HCT116 (cell line): ENCODE measurements around the gene TPO. TPM values are rescaled to one million over a fixed set of nuclear protein-coding genes. Genes with fewer than 3 reads are reported as not detected.

Source experiments
- ATAC-seq: fragments of 200-7000 bp; cut with Tn5 transposase; 2 replicates; pipeline ENCODE4 v1.9.1; 2020; ENCODE audit warnings: mild to moderate bottlenecking, moderate library complexity
- BruUV-seq: library from RNA; stranded (reverse); fragments of 400-500 nt; replicated peaks from 2 replicates; lab custom pipeline; 2021; lab: Mats Ljungman, UMichigan
- CTCF ChIA-PET: fragments of 300-600 bp; sonication (Branson Sonifier 250); formaldehyde crosslinking; loops from one replicate; lab custom pipeline; 2021; ENCODE audit warnings: antibody characterized with exemption; lab: Charles Lee
- POLR2A ChIA-PET: fragments of 300-600, 350-600 bp; sonication (Branson Sonifier 250); formaldehyde crosslinking; loops from one replicate; lab custom pipeline; 2021; ENCODE audit warnings: antibody characterized with exemption; lab: Charles Lee
- RAD21 ChIA-PET, 2 experiments: fragments of 300-600 bp; sonication (Branson Sonifier 250); formaldehyde crosslinking; loops; one replicate each; lab custom pipeline; 2023; ENCODE audit warnings: low total read pairs in 2 of 2; ENCODE audit not compliant: uncharacterized antibody in 2 of 2, unreplicated experiment in 2 of 2, low non-redundant PET in 1 of 2; lab: Charles Lee
- DNase-seq: peaks from one replicate; pipeline ENCODE4 v3.0.0-alpha.2; 2010; ENCODE audit warnings: low read depth, low spot score
- H2AFZ ChIP-seq: fragments of 200-600 bp; shearing (Covaris generic), sonication (generic); 2 replicates; pipeline ENCODE4 v1.6.1; 2017; ENCODE audit warnings: low read depth, mixed run types, mixed read lengths, antibody characterized with exemption, low read length; ENCODE audit not compliant: poor library complexity, severe bottlenecking
- H3K27ac ChIP-seq: 2 replicates; pipeline ENCODE4 v1.5.1; 2012; ENCODE audit warnings: low read depth, low read length
- H3K27me3 ChIP-seq: fragments of 200-600 bp; sonication (generic); 2 replicates; pipeline ENCODE4 v1.6.1; 2016; ENCODE audit warnings: mixed run types, low read length, mixed read lengths; ENCODE audit not compliant: insufficient read depth
- H3K36me3 ChIP-seq, 2 experiments: fragments of 200-500 bp in 1 of 2; fragments of 200-600 bp in 1 of 2; sonication (Bioruptor generic) in 1 of 2; sonication (generic) in 1 of 2; 2 replicates each; pipeline versions ENCODE4 v1.5.1 to v1.6.1; 2014 to 2016; ENCODE audit warnings: low read length in 2 of 2, inconsistent platforms in 1 of 2, mixed read lengths in 1 of 2, mixed run types in 1 of 2; ENCODE audit not compliant: insufficient read depth in 2 of 2, control insufficient read depth in 1 of 2
- H3K4me1 ChIP-seq, 2 experiments: fragments of 200-600 bp in 1 of 2; sonication (generic) in 1 of 2; 2 replicates each; pipeline versions ENCODE4 v1.5.1 to v1.6.1; 2012 to 2017; ENCODE audit warnings: low read length in 2 of 2, inconsistent platforms in 1 of 2, mild to moderate bottlenecking in 1 of 2, mixed read lengths in 1 of 2, mixed run types in 1 of 2, moderate library complexity in 1 of 2; ENCODE audit not compliant: insufficient read depth in 2 of 2, control insufficient read depth in 1 of 2
- H3K4me2 ChIP-seq: fragments of 200-600 bp; sonication (generic); 2 replicates; pipeline ENCODE4 v1.6.1; 2017; ENCODE audit warnings: mixed run types, low read length, mixed read lengths
- H3K4me3 ChIP-seq, 2 experiments: fragments of 200-600 bp in 1 of 2; sonication (generic) in 1 of 2; replicated peaks in 1 of 2; 2 replicates each; pipeline ENCODE4 v1.5.1; 2011 to 2016; ENCODE audit warnings: low read length in 2 of 2, control low read depth in 1 of 2, low read depth in 1 of 2, mild to moderate bottlenecking in 1 of 2, mixed read lengths in 1 of 2, mixed run types in 1 of 2
- H3K79me2 ChIP-seq: fragments of 200-600 bp; sonication (generic); 2 replicates; pipeline ENCODE4 v1.6.1; 2017; ENCODE audit warnings: mild to moderate bottlenecking, mixed run types, low read length, moderate library complexity, mixed read lengths; ENCODE audit not compliant: insufficient read depth
- H3K9ac ChIP-seq: fragments of 200-600 bp; sonication (generic); 2 replicates; pipeline ENCODE4 v1.6.1; 2016; ENCODE audit warnings: low read length, mixed read lengths
- H3K9me2 ChIP-seq: fragments of 200-600 bp; sonication (generic), shearing (Covaris generic); 2 replicates; pipeline ENCODE4 v1.6.1; 2017; ENCODE audit warnings: mixed run types, mild to moderate bottlenecking, moderate library complexity; ENCODE audit not compliant: insufficient read depth
- H3K9me3 ChIP-seq, 2 experiments: fragments of 200-500 bp in 1 of 2; fragments of 200-600 bp in 1 of 2; sonication (Bioruptor generic) in 1 of 2; sonication (generic) in 1 of 2; 2 replicates each; pipeline ENCODE4 v1.6.1; 2014 to 2017; ENCODE audit warnings: low read length in 2 of 2, mixed read lengths in 2 of 2, inconsistent platforms in 1 of 2, low read depth in 1 of 2, mild to moderate bottlenecking in 1 of 2, mixed run types in 1 of 2, moderate library complexity in 1 of 2; ENCODE audit not compliant: control insufficient read depth in 1 of 2, insufficient read depth in 1 of 2
- H4K20me1 ChIP-seq: fragments of 200-600 bp; sonication (generic), shearing (Covaris generic); 2 replicates; pipeline ENCODE4 v1.6.1; 2017; ENCODE audit warnings: mixed run types, mild to moderate bottlenecking, moderate library complexity; ENCODE audit not compliant: insufficient read depth
- CEBPB ChIP-seq: IDR thresholded peaks from 2 replicates; pipeline ENCODE4 v1.6.1; 2012; ENCODE audit warnings: low read depth
- ELF1 ChIP-seq: IDR thresholded peaks from 2 replicates; pipeline ENCODE4 v1.6.1; 2012; ENCODE audit warnings: low read depth, borderline replicate concordance
- JUND ChIP-seq: IDR thresholded peaks from 2 replicates; pipeline ENCODE4 v1.6.1; 2012
- POLR2A ChIP-seq: IDR thresholded peaks from 2 replicates; pipeline ENCODE4 v1.7.0; 2011; ENCODE audit warnings: borderline replicate concordance; ENCODE audit not compliant: insufficient read depth, insufficient read length; ENCODE audit errors: extremely low read depth
- POLR2AphosphoS5 ChIP-seq: IDR thresholded peaks from 2 replicates; pipeline ENCODE4 v1.6.1; 2011; ENCODE audit warnings: mild to moderate bottlenecking, low read depth, low read length, moderate library complexity
- RAD21 ChIP-seq: IDR thresholded peaks from 2 replicates; pipeline ENCODE4 v1.6.1; 2012; ENCODE audit warnings: low read depth, mild to moderate bottlenecking
- SIN3A ChIP-seq: IDR thresholded peaks from 2 replicates; pipeline ENCODE4 v1.6.1; 2012; ENCODE audit warnings: low read depth
- SRF ChIP-seq: IDR thresholded peaks from 2 replicates; pipeline ENCODE4 v1.6.1; 2012; ENCODE audit warnings: low read depth
- YY1 ChIP-seq: IDR thresholded peaks from 2 replicates; pipeline ENCODE4 v1.6.1; 2011; ENCODE audit warnings: low read length, low read depth, moderate library complexity, mild to moderate bottlenecking; ENCODE audit not compliant: insufficient replicate concordance; ENCODE audit errors: extremely low read depth
- ZFX ChIP-seq: fragments of 450-650 bp; IDR thresholded peaks from 2 replicates; pipeline ENCODE4 v1.6.1; 2017
- intact Hi-C: fragments of 100-400 bp; cut with micrococcal nuclease; formaldehyde crosslinking; loops from 2 replicates; pipeline ENCODE4 v1.10.0; 2022
- total RNA-seq: library from RNA; stranded (reverse); gene quantifications from one replicate; pipeline ENCODE4 v1.2.1, GENCODE V29; 2021; ENCODE audit not compliant: unreplicated experiment
- TF ChIP-seq, protein P1 (sequence below): IDR thresholded peaks from 2 replicates; pipeline ENCODE4 v1.6.1; 2012
- TF ChIP-seq, protein P2 (sequence below), 3 experiments: fragments of 200-600 bp in 1 of 3; sonication (generic) in 1 of 3; IDR thresholded peaks in 2 of 3; conservative IDR thresholded peaks in 1 of 3; 2 replicates each; pipeline ENCODE4 v1.5.1; 2012 to 2017; ENCODE audit warnings: low read depth in 2 of 3, low read length in 2 of 3, antibody characterized with exemption in 1 of 3, borderline replicate concordance in 1 of 3, control low read depth in 1 of 3, mild to moderate bottlenecking in 1 of 3, mixed read lengths in 1 of 3, mixed run types in 1 of 3, moderate library complexity in 1 of 3; ENCODE audit not compliant: insufficient read depth in 1 of 3
- TF ChIP-seq, protein P3 (sequence below): IDR thresholded peaks from 2 replicates; pipeline ENCODE4 v1.6.1; 2012; ENCODE audit warnings: low read depth
- TF ChIP-seq, protein P4 (sequence below): IDR thresholded peaks from 2 replicates; pipeline ENCODE4 v1.6.1; 2012
- TF ChIP-seq, protein P5 (sequence below): IDR thresholded peaks from 2 replicates; pipeline ENCODE4 v1.6.1; 2011; ENCODE audit warnings: mild to moderate bottlenecking, low read length, moderate library complexity; ENCODE audit not compliant: insufficient replicate concordance; ENCODE audit errors: extremely low read depth

TPO gene
- total RNA-seq, 1 experiment from 2014 or later: not detected

DNA sequence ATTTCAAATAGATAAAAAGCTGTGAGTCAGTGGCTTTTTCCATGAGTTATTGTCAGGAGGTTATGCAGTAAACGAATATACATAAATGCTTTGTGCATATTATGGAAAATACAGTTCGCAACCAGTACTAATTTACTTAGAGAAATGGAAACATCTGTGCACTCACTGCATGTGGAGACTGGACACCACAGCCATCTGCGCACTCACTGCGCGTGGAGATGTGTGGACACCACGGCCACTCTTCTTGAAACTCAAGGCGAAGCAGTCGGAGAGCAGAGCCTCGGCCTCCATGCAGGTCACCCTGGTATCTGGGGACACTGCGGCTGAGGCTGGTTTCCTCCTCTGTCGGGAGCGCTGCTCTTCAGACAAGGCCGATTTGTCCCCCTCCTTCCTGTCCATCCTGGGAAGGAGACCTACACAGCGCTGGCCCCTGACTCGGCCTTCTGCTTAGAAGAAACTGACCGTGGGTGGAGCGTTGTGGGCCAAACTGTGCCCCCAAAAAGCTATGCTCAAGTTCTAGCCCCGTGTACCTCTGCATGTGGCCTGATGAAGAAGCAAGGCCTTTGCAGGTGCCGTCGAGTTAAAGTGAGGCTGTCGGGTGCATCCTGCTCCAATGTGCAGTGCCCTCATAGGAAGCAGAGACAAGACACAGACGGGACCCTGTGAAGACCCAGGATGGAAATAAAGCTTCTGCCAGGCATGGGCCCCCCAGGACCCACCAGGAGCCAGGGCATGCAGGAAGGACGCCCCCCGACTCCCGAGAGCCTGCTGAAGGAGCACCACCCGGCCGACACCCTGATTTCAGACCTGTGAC is 88.0 kb downstream of the TPO start:
- no peaks in the 10 kb centered on the region for H3K79me2 ChIP-seq
- no peak overlapping the region for H2AFZ ChIP-seq
- H3K9me2 ChIP-seq: no peaks in the 10 kb centered on the region
- H3K9me3 ChIP-seq: no peaks in the 10 kb centered on the region
- no peaks in the 10 kb centered on the region for H4K20me1 ChIP-seq
- no peak overlapping the region for H3K4me3 ChIP-seq
- H3K27ac ChIP-seq: no peak overlapping the region
- TF ChIP-seq, protein P1, sequence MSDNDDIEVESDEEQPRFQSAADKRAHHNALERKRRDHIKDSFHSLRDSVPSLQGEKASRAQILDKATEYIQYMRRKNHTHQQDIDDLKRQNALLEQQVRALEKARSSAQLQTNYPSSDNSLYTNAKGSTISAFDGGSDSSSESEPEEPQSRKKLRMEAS: no peak
- no peak for TF ChIP-seq YY1
- TF ChIP-seq CEBPB: no peak
- TF ChIP-seq ELF1: no peak
- TF ChIP-seq, protein P2, sequence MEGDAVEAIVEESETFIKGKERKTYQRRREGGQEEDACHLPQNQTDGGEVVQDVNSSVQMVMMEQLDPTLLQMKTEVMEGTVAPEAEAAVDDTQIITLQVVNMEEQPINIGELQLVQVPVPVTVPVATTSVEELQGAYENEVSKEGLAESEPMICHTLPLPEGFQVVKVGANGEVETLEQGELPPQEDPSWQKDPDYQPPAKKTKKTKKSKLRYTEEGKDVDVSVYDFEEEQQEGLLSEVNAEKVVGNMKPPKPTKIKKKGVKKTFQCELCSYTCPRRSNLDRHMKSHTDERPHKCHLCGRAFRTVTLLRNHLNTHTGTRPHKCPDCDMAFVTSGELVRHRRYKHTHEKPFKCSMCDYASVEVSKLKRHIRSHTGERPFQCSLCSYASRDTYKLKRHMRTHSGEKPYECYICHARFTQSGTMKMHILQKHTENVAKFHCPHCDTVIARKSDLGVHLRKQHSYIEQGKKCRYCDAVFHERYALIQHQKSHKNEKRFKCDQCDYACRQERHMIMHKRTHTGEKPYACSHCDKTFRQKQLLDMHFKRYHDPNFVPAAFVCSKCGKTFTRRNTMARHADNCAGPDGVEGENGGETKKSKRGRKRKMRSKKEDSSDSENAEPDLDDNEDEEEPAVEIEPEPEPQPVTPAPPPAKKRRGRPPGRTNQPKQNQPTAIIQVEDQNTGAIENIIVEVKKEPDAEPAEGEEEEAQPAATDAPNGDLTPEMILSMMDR (IDR thresholded peaks at IDR 0.05 in 2 of 3, conservative IDR thresholded peaks at IDR 0.05 in 1 of 3; ENCODE audit: borderline replicate concordance in 1 of 3, insufficient read depth in 1 of 3, low read depth in 2 of 3, low read length in 2 of 3): no peak
- TF ChIP-seq, protein P3, sequence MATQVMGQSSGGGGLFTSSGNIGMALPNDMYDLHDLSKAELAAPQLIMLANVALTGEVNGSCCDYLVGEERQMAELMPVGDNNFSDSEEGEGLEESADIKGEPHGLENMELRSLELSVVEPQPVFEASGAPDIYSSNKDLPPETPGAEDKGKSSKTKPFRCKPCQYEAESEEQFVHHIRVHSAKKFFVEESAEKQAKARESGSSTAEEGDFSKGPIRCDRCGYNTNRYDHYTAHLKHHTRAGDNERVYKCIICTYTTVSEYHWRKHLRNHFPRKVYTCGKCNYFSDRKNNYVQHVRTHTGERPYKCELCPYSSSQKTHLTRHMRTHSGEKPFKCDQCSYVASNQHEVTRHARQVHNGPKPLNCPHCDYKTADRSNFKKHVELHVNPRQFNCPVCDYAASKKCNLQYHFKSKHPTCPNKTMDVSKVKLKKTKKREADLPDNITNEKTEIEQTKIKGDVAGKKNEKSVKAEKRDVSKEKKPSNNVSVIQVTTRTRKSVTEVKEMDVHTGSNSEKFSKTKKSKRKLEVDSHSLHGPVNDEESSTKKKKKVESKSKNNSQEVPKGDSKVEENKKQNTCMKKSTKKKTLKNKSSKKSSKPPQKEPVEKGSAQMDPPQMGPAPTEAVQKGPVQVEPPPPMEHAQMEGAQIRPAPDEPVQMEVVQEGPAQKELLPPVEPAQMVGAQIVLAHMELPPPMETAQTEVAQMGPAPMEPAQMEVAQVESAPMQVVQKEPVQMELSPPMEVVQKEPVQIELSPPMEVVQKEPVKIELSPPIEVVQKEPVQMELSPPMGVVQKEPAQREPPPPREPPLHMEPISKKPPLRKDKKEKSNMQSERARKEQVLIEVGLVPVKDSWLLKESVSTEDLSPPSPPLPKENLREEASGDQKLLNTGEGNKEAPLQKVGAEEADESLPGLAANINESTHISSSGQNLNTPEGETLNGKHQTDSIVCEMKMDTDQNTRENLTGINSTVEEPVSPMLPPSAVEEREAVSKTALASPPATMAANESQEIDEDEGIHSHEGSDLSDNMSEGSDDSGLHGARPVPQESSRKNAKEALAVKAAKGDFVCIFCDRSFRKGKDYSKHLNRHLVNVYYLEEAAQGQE: no peak
- no peak for TF ChIP-seq POLR2A
- TF ChIP-seq, protein P4, sequence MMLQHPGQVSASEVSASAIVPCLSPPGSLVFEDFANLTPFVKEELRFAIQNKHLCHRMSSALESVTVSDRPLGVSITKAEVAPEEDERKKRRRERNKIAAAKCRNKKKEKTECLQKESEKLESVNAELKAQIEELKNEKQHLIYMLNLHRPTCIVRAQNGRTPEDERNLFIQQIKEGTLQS: no peak
- TF ChIP-seq SIN3A: no peak
- no peak for TF ChIP-seq JUND
- no peak for TF ChIP-seq RAD21
- TF ChIP-seq, protein P5, sequence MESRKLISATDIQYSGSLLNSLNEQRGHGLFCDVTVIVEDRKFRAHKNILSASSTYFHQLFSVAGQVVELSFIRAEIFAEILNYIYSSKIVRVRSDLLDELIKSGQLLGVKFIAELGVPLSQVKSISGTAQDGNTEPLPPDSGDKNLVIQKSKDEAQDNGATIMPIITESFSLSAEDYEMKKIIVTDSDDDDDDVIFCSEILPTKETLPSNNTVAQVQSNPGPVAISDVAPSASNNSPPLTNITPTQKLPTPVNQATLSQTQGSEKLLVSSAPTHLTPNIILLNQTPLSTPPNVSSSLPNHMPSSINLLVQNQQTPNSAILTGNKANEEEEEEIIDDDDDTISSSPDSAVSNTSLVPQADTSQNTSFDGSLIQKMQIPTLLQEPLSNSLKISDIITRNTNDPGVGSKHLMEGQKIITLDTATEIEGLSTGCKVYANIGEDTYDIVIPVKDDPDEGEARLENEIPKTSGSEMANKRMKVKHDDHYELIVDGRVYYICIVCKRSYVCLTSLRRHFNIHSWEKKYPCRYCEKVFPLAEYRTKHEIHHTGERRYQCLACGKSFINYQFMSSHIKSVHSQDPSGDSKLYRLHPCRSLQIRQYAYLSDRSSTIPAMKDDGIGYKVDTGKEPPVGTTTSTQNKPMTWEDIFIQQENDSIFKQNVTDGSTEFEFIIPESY: no peak
- no peak for TF ChIP-seq POLR2AphosphoS5
- TF ChIP-seq SRF: no peak
- no peak for TF ChIP-seq ZFX
- no TSS peak for BruUV-seq
- no peak overlapping the region for H3K9ac ChIP-seq
- intact Hi-C loops: no loop called here
- H3K4me2 ChIP-seq: no peak overlapping the region
- no peaks in the 10 kb centered on the region for H3K36me3 ChIP-seq
- ChIA-PET POLR2A (no interaction called here), RAD21 (no interaction called here), CTCF (no interaction called here)
- no peak for DNase-seq
- H3K4me1 ChIP-seq: no peaks in the 10 kb centered on the region
- ATAC-seq: no peak
- no peaks in the 10 kb centered on the region for H3K27me3 ChIP-seq
